ENCODE results near the gene SYNGR3. TPM values are rescaled to one million over a fixed set of nuclear protein-coding genes. Genes with fewer than 3 reads are reported as not detected.

The SYNGR3 gene
- total and polyA plus RNA-seq, 2 of the 13 experiments (the other 11 are each of a cell fraction or from before 2014, with no cell fraction given): 0.97 to 5.7 TPM

DNA sequence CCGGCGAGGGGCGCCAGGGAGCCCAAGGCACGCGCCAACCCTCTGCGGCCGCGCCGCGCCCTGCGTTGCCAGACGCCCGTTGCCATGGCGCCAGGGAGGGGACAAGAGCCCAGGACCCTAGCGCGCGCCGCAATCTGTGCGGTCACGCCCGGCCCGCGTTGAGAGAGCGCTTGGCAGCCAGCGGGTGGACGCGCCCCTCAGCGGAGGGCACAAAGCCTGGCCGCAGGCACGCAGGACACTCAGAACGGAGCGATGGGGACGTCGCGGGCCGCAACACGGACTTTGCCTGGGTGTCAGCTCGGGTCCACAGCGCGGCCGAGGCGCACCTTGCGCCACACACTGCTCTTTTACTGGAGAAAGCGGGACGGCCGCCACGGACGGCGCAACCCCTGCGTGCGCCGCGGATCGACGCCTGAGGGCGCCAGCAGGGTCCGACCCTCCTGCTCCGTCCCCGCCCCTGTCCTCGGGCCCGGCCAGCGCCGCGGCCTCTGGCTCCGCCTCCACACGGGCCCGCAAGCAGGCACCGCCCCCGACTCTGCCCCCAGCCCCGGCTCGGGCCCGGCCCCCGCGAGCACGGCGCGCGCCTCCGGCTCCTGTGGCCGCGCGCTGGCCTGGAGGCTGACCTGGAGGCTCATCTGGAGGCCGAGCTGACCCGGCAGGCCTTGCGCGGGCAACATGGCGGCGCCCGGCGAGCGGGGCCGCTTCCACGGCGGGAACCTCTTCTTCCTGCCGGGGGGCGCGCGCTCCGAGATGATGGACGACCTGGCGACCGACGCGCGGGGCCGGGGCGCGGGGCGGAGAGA, 6.0 kb upstream of the SYNGR3 start, which contains the start of gene GFER (continued):
- TF ChIP-seq, protein P1, sequence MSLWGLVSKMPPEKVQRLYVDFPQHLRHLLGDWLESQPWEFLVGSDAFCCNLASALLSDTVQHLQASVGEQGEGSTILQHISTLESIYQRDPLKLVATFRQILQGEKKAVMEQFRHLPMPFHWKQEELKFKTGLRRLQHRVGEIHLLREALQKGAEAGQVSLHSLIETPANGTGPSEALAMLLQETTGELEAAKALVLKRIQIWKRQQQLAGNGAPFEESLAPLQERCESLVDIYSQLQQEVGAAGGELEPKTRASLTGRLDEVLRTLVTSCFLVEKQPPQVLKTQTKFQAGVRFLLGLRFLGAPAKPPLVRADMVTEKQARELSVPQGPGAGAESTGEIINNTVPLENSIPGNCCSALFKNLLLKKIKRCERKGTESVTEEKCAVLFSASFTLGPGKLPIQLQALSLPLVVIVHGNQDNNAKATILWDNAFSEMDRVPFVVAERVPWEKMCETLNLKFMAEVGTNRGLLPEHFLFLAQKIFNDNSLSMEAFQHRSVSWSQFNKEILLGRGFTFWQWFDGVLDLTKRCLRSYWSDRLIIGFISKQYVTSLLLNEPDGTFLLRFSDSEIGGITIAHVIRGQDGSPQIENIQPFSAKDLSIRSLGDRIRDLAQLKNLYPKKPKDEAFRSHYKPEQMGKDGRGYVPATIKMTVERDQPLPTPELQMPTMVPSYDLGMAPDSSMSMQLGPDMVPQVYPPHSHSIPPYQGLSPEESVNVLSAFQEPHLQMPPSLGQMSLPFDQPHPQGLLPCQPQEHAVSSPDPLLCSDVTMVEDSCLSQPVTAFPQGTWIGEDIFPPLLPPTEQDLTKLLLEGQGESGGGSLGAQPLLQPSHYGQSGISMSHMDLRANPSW (CRISPR knock-in tag; IDR thresholded peaks at IDR 0.05; ENCODE audit: borderline replicate concordance): no peak
- TF ChIP-seq ZFP82 (CRISPR knock-in tag; IDR thresholded peaks at IDR 0.05; ENCODE audit: borderline replicate concordance): no peak
- TF ChIP-seq SOX13 (IDR thresholded peaks at IDR 0.05): no peak
- TF ChIP-seq SOX13 (CRISPR knock-in tag; conservative IDR thresholded peaks at IDR 0.05 in 1 of 2, IDR thresholded peaks at IDR 0.05 in 1 of 2): no peak
- TF ChIP-seq HINFP (CRISPR knock-in tag; IDR thresholded peaks at IDR 0.05; ENCODE audit: low read depth): 0 out of 2 replicates have a peak, but pooled peaks have one; percentile 9
- no peak for TF ChIP-seq ZNF616 (CRISPR knock-in tag; IDR thresholded peaks at IDR 0.05; ENCODE audit: low read depth)
- TF ChIP-seq FOSL1 (CRISPR knock-in tag; IDR thresholded peaks at IDR 0.05; ENCODE audit: borderline replicate concordance): no peak
- no peak; the same call in 1 of the 2 replicates for TF ChIP-seq IRF9 (CRISPR knock-in tag; IDR thresholded peaks at IDR 0.05; ENCODE audit: borderline replicate concordance)
- peak; percentile 58 to 63 for TF ChIP-seq POLR2A (IDR thresholded peaks at IDR 0.05; ENCODE audit: insufficient read depth in 1 of 2, low read depth in 2 of 2, low read length in 2 of 2)
- 0 out of 2 replicates have a peak, but pooled peaks have one; percentile 12 for TF ChIP-seq ZNF619 (CRISPR knock-in tag; IDR thresholded peaks at IDR 0.05)
- peak; percentile 61 for TF ChIP-seq PHF8 (CRISPR knock-in tag; IDR thresholded peaks at IDR 0.05)
- TF ChIP-seq MLLT10 (CRISPR knock-in tag; IDR thresholded peaks at IDR 0.05): no peak
- TF ChIP-seq, protein P2, sequence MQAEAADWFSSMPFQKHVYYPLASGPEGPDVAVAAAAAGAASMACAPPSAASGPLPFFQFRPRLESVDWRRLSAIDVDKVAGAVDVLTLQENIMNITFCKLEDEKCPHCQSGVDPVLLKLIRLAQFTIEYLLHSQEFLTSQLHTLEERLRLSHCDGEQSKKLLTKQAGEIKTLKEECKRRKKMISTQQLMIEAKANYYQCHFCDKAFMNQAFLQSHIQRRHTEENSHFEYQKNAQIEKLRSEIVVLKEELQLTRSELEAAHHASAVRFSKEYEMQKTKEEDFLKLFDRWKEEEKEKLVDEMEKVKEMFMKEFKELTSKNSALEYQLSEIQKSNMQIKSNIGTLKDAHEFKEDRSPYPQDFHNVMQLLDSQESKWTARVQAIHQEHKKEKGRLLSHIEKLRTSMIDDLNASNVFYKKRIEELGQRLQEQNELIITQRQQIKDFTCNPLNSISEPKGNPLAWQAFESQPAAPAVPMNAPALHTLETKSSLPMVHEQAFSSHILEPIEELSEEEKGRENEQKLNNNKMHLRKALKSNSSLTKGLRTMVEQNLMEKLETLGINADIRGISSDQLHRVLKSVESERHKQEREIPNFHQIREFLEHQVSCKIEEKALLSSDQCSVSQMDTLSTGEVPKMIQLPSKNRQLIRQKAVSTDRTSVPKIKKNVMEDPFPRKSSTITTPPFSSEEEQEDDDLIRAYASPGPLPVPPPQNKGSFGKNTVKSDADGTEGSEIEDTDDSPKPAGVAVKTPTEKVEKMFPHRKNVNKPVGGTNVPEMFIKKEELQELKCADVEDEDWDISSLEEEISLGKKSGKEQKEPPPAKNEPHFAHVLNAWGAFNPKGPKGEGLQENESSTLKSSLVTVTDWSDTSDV (CRISPR knock-in tag; IDR thresholded peaks at IDR 0.05): peak; percentile 36; the same call in 1 of the 2 replicates
- TF ChIP-seq HNF4G (IDR thresholded peaks at IDR 0.05; ENCODE audit: borderline replicate concordance, low read depth, low read length): peak; percentile 11; the same call in 1 of the 2 replicates
- peak; percentile 38; the same call in 1 of the 2 replicates for TF ChIP-seq HNF4G (CRISPR knock-in tag; IDR thresholded peaks at IDR 0.05; ENCODE audit: borderline replicate concordance, low read depth)
- peak; percentile 86 for TF ChIP-seq TBX2 (CRISPR knock-in tag; IDR thresholded peaks at IDR 0.05; ENCODE audit: borderline replicate concordance)
- TF ChIP-seq CENPBD1 (CRISPR knock-in tag; IDR thresholded peaks at IDR 0.05; ENCODE audit: borderline replicate concordance, low read depth): no peak; the same call in 1 of the 2 replicates

Measured in HepG2 (cell line).